ENCODE results near the gene DEXI.

The DEXI gene

GRCh38 chr16:10964039-10964890 lies 22.0 kb upstream of the DEXI start:
- Mint-ChIP-seq H3K36me3 (peaks cover 73 to 91% of the 10 kb centered on the region in 2 donors), H3K27me3 (no peaks in the 10 kb centered on the region), H3K9me3 (peaks cover 6 to 8% of the 10 kb centered on the region in 2 donors), H3K27ac (peak overlapping the region; percentile 100), H3K4me1 (peaks cover 51 to 90% of the 10 kb centered on the region in 2 donors), H3K4me3 (peak overlapping the region; percentile 61 to 67)
- ATAC-seq (replicated peaks) (peak; percentile 47 to 48), DNase-seq (peak; percentile 79)

- peaks cover 5 to 6% of the 10 kb centered on the region in 2 donors for H3K9me3 Mint-ChIP-seq
- ATAC-seq (replicated peaks) = no peak
- peaks cover 58 to 91% of the 10 kb centered on the region in 2 donors for H3K4me1 Mint-ChIP-seq
- no peaks in the 10 kb centered on the region for H3K27me3 Mint-ChIP-seq
- no peak overlapping the region for H3K4me3 Mint-ChIP-seq
- peaks cover 69 to 84% of the 10 kb centered on the region in 2 donors for H3K36me3 Mint-ChIP-seq
- peak overlapping the region; percentile 80 for H3K27ac Mint-ChIP-seq
- no peak for DNase-seq
Measured at GRCh38 chr16:10961231-10961630, 19.0 kb upstream of the DEXI start.

- Mint-ChIP-seq H3K27me3 (no peaks in the 10 kb centered on the region), H3K9me3 (no peaks in the 10 kb centered on the region), H3K27ac (peak overlapping the region; percentile 65), H3K4me1 (peaks cover 56 to 91% of the 10 kb centered on the region in 2 donors), H3K36me3 (peaks cover 57 to 75% of the 10 kb centered on the region in 2 donors), H3K4me3 (no peak overlapping the region)
- no peak for ATAC-seq (replicated peaks)
- no peak for DNase-seq
Measured at GRCh38 chr16:10959161-10959560, 16.9 kb upstream of the DEXI start.

- no peaks in the 10 kb centered on the region for H3K27me3 Mint-ChIP-seq
- peak overlapping the region; percentile 7 to 69 for H3K4me3 Mint-ChIP-seq
- no peaks in the 10 kb centered on the region for H3K9me3 Mint-ChIP-seq
- H3K4me1 Mint-ChIP-seq = peaks cover 51 to 88% of the 10 kb centered on the region in 2 donors
- peak; percentile 84 for ATAC-seq (replicated peaks)
- DNase-seq = no peak
- peak overlapping the region; percentile 94 for H3K27ac Mint-ChIP-seq
- H3K36me3 Mint-ChIP-seq = peaks cover 44 to 64% of the 10 kb centered on the region in 2 donors
Measured at GRCh38 chr16:10957771-10958482, 15.7 kb upstream of the DEXI start.

- Mint-ChIP-seq H3K9me3 (no peaks in the 10 kb centered on the region), H3K27ac (peak overlapping the region; percentile 89), H3K36me3 (peaks cover 18 to 47% of the 10 kb centered on the region in 2 donors), H3K4me3 (peak overlapping the region in 1 of 2 donors; percentile 33), H3K4me1 (peaks cover 55 to 86% of the 10 kb centered on the region in 2 donors), H3K27me3 (no peaks in the 10 kb centered on the region)
- no peak for ATAC-seq (replicated peaks)
- DNase-seq = no peak
Measured at GRCh38 chr16:10954903-10955302, 12.6 kb upstream of the DEXI start.

GRCh38 chr16:10951026-10951425 lies 8.8 kb upstream of the DEXI start:
- Mint-ChIP-seq H3K27me3 (no peaks in the 10 kb centered on the region), H3K4me1 (peaks cover 59 to 88% of the 10 kb centered on the region in 2 donors), H3K9me3 (no peaks in the 10 kb centered on the region), H3K36me3 (peaks cover 11 to 38% of the 10 kb centered on the region in 2 donors), H3K4me3 (no peak overlapping the region), H3K27ac (peak overlapping the region; percentile 80)
- ATAC-seq (replicated peaks) (no peak), DNase-seq (no peak)

GRCh38 chr16:10950393-10950792 lies 8.1 kb upstream of the DEXI start:
- Mint-ChIP-seq H3K4me3 (peak overlapping the region; percentile 58 to 76), H3K27ac (peak overlapping the region; percentile 80), H3K9me3 (no peaks in the 10 kb centered on the region), H3K4me1 (peaks cover 58 to 88% of the 10 kb centered on the region in 2 donors), H3K27me3 (no peaks in the 10 kb centered on the region), H3K36me3 (peaks cover 10 to 37% of the 10 kb centered on the region in 2 donors)
- ATAC-seq (replicated peaks) (no peak), DNase-seq (no peak)

- peaks cover 54 to 88% of the 10 kb centered on the region in 2 donors for H3K4me1 Mint-ChIP-seq
- peak overlapping the region; percentile 58 to 76 for H3K4me3 Mint-ChIP-seq
Measured at GRCh38 chr16:10949424-10949970, 7.2 kb upstream of the DEXI start.

GRCh38 chr16:10947211-10947787 lies 5.0 kb upstream of the DEXI start:
- Mint-ChIP-seq H3K36me3 (peaks cover 10 to 32% of the 10 kb centered on the region in 2 donors), H3K27ac (peak overlapping the region; percentile 81), H3K27me3 (no peaks in the 10 kb centered on the region), H3K4me1 (peaks cover 57 to 85% of the 10 kb centered on the region in 2 donors), H3K9me3 (no peaks in the 10 kb centered on the region), H3K4me3 (peak overlapping the region in 1 of 2 donors; percentile 44)
- no peak for ATAC-seq (replicated peaks)
- no peak for DNase-seq

More at GRCh38 chr16:10949424-10949970, 7.2 kb upstream of the DEXI start:
- peak overlapping the region; percentile 92 for H3K27ac Mint-ChIP-seq
- peaks cover 10 to 32% of the 10 kb centered on the region in 2 donors for H3K36me3 Mint-ChIP-seq
- DNase-seq (peak; percentile 80), ATAC-seq (replicated peaks) (peak; percentile 92 to 93)
- H3K9me3 Mint-ChIP-seq = no peaks in the 10 kb centered on the region
- no peaks in the 10 kb centered on the region for H3K27me3 Mint-ChIP-seq

- H3K36me3 Mint-ChIP-seq = peaks cover 10 to 34% of the 10 kb centered on the region in 2 donors
- no peaks in the 10 kb centered on the region for H3K27me3 Mint-ChIP-seq
- ATAC-seq (replicated peaks) = no peak
- H3K9me3 Mint-ChIP-seq = no peaks in the 10 kb centered on the region
- peaks cover 54 to 79% of the 10 kb centered on the region in 2 donors for H3K4me1 Mint-ChIP-seq
- no peak for DNase-seq
- H3K4me3 Mint-ChIP-seq = peak overlapping the region; percentile 74 to 99
- H3K27ac Mint-ChIP-seq = peak overlapping the region; percentile 52
Measured at GRCh38 chr16:10946308-10946707, 4.0 kb upstream of the DEXI start.

GRCh38 chr16:10945065-10945787 lies 3.0 kb upstream of the DEXI start:
- Mint-ChIP-seq H3K36me3 (peaks cover 15 to 32% of the 10 kb centered on the region in 2 donors), H3K4me3 (peak overlapping the region; percentile 94 to 99), H3K4me1 (peaks cover 54 to 78% of the 10 kb centered on the region in 2 donors), H3K9me3 (no peaks in the 10 kb centered on the region), H3K27me3 (no peaks in the 10 kb centered on the region), H3K27ac (peak overlapping the region; percentile 98)
- ATAC-seq (replicated peaks) (no peak), DNase-seq (no peak)

- Mint-ChIP-seq H3K27ac (peak within 1 kb of the TSS; percentile 98), H3K4me1 (peaks cover 55 to 78% of the 10 kb centered on the region in 2 donors), H3K9me3 (no peaks in the 10 kb centered on the region), H3K27me3 (no peaks in the 10 kb centered on the region), H3K36me3 (peaks cover 21 to 31% of the 10 kb centered on the region in 2 donors), H3K4me3 (peak within 1 kb of the TSS; percentile 94 to 99)
- DNase-seq (peak; percentile 96), ATAC-seq (replicated peaks) (peak; percentile 76 to 78)
Measured at GRCh38 chr16:10944249-10945064, 2.2 kb upstream of the DEXI start, which contains the start of gene CLEC16A. CLEC16A (plus strand) TSS chr16:10944564; CDS start chr16:10944718, 154 bp downstream.

- peaks cover 61 to 81% of the 10 kb centered on the region in 2 donors for H3K4me1 Mint-ChIP-seq
- H3K27ac Mint-ChIP-seq = no peak overlapping the region
- H3K36me3 Mint-ChIP-seq = peaks cover 29 to 42% of the 10 kb centered on the region in 2 donors
- H3K9me3 Mint-ChIP-seq = no peaks in the 10 kb centered on the region
- ATAC-seq (replicated peaks) = no peak
- H3K4me3 Mint-ChIP-seq = peak overlapping the region; percentile 80 to 98
- H3K27me3 Mint-ChIP-seq = no peaks in the 10 kb centered on the region
- DNase-seq = no peak
Measured at GRCh38 chr16:10943064-10943353, 741 bp upstream of the DEXI start.
